Retinal pigment epithelial cell (primary cell): Measurements from ENCODE around the gene E2F2.
A peak's percentile ranks its signal among the peaks of the same experiment; 100 is the strongest.
"Not testable (repeated sequence)": the region's sequence is repeated elsewhere in the genome, so short reads cannot be mapped to it uniquely, and the experiment has no call there.

Source experiments
- DNase-seq: peaks from one replicate; pipeline ENCODE4 v3.0.0-alpha.2; 2010; ENCODE audit warnings: low read depth
- H3K4me3 ChIP-seq: 2 replicates; pipeline ENCODE4 v1.5.1; 2011; ENCODE audit warnings: mild to moderate bottlenecking, low read length, control low read depth, moderate library complexity
- TF ChIP-seq, protein P1 (sequence below): conservative IDR thresholded peaks from 2 replicates; pipeline ENCODE4 v1.5.1; 2011; ENCODE audit warnings: low read depth, low read length, control low read depth, inconsistent platforms

The E2F2 gene

DNA sequence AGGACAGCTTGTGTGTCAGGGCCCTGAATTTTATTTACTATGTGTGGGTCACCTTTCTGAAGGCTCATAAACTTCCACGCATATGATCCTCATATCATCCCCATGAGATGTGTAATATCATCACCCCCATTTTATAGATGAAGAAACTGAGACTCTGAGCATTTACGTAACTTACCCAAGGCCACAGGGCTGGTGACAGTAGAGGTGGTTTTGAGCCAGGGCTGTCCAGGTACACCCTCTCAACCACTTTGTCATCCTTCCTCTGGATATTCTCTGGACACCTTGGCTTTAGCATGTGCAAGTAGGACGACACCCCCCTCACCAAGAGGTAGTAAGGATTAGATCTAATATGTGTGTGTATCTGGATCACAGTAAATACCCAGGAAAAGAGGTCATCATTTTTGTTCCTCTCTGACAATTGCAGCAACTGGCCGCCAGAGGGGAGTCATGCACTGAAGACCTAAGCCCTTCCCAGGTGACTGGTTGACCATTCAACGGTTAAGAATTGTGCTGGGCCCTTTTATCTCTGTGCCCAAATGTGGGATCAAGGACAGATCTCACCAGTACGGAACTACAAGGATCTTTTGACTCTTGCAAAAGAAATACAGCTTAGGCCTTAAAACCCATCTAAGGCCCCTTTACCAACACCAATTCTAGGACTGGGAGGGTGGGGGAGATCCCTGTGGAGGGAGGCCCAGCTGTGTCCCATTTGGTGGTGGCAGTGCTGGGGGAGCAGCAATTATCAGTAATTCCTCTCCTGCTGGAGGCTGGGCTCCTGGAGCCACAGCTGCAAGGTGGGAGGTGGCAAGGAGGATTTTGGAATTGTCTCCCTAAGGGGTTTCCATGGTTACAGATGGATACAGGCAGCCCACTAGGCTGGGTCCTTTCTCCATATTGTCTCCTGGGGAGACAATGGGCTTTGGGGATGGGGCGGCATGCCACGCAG lies 13.7 kb upstream of the E2F2 start:
- TF ChIP-seq, protein P1, sequence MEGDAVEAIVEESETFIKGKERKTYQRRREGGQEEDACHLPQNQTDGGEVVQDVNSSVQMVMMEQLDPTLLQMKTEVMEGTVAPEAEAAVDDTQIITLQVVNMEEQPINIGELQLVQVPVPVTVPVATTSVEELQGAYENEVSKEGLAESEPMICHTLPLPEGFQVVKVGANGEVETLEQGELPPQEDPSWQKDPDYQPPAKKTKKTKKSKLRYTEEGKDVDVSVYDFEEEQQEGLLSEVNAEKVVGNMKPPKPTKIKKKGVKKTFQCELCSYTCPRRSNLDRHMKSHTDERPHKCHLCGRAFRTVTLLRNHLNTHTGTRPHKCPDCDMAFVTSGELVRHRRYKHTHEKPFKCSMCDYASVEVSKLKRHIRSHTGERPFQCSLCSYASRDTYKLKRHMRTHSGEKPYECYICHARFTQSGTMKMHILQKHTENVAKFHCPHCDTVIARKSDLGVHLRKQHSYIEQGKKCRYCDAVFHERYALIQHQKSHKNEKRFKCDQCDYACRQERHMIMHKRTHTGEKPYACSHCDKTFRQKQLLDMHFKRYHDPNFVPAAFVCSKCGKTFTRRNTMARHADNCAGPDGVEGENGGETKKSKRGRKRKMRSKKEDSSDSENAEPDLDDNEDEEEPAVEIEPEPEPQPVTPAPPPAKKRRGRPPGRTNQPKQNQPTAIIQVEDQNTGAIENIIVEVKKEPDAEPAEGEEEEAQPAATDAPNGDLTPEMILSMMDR = peak; percentile 89
- no peak for DNase-seq
- no peak overlapping the region for H3K4me3 ChIP-seq

DNA sequence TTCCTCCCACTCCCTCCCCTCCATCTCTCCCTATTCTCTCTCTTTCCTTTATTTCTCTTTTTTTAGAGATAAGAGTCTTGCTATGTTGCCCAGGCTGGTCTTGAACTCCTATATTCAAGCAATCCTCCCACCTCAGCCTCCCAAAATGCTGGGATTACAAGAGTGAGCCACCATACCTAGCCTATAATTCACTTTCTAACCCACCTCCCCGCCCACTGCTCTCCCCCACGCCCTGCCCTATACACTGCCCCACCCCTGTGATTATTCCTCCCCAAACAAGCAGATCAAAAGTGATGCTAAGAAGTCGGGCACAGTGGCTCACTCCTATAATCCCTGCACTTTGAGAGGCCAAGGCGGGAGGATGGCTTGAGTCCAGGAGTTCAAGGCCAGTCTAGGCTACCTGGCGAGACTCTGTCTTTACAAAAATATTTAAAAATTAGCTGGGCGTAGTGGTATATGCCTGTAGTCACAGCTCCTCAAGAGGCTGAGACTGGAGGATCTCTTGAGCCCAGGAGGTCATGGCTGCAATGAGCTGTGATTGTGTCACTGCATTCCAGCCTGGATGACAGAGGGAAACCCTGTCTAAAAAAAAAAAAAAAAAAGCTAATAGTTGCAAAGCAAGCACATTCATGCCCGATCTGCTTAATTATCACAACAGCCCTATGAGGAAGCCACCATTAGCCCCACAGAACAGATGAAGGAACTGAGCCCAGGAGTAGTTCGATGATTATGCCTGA lies 12.8 kb upstream of the E2F2 start:
- TF ChIP-seq, protein P1 = no peak
- H3K4me3 ChIP-seq = no peak overlapping the region
- DNase-seq = no peak

DNA sequence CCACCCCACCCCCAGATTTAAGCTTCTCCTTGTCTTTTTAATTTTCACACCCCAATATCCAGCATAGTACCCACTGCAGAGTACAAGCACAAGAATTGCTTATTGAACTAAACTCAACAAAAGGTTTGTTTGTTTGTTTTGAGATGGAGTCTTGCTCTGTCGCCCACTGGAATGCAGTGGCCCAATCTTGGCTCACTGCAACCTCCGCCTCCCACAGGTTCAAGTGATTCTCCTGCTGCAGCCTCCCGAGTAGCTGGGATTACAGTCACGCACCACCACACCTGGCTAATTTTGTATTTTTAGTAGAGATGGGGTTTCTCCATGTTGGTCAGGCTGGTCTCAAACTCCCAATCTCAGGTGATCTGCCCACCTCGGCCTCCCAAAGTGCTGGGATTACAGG lies 11.9 kb upstream of the E2F2 start:
- H3K4me3 ChIP-seq, DNase-seq: not testable (repeated sequence)

DNA sequence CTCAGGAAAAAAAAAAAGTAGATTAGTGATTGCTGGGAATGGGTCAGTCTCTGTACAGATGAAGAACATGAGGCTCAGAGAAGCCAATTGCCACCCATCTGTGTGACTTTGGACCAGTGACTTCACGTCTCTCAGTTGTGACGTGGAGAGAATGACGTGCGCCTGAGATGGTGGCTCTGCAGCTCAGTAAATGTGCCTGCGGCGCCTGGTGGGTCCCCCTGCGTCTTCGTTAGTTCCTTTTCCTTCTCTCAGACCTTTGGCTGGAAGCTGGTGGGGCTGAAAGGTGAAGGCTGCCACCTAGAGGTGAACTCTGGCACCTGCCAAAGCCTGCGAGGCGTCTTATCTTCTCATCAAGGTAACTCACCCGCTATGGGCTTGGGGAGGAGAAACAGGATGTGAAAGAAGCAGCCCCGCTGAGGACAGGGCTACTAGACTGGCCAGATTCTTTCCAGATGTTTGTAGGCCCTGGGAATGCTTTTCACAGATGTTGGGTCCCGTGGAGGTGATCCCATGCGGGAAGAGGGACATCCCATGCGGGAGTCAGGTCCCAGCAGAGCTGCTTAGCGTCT lies 8.7 kb upstream of the E2F2 start:
- DNase-seq = peak; percentile 51
- H3K4me3 ChIP-seq = peak overlapping the region; percentile 25
- TF ChIP-seq, protein P1 = peak; percentile 98

DNA sequence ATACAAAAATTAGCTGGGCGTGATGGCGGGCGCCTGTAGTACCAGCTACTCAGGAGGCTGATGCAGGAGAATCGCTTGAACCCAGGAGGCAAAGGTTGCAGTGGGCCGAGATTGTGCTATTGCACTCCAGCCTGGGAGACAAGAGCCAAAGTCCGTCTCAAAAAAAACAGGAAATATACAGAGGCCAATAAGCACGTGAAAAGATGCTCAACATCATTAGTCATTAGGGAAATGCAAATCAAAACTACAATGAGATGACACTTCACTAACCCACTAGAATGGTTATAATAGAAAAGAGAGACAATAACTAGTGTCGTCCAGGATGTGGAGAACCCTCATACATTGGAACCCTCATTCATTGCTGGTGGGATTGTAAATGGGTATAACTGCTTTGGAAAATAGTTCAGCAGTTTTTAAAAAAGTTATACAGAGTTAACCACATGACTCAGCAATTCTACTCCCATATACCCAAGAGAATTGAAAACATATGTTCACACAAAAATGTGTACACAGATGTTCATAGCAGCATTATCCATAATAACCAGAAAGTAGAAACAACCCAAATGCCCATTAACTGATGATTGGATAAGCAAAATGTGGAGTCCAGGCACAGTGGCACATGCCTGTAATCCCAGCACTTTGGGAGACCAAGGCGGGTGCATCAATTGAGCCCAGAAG lies 6.4 kb upstream of the E2F2 start:
- H3K4me3 ChIP-seq = no peak overlapping the region
- DNase-seq = no peak
- TF ChIP-seq, protein P1 = no peak

DNA sequence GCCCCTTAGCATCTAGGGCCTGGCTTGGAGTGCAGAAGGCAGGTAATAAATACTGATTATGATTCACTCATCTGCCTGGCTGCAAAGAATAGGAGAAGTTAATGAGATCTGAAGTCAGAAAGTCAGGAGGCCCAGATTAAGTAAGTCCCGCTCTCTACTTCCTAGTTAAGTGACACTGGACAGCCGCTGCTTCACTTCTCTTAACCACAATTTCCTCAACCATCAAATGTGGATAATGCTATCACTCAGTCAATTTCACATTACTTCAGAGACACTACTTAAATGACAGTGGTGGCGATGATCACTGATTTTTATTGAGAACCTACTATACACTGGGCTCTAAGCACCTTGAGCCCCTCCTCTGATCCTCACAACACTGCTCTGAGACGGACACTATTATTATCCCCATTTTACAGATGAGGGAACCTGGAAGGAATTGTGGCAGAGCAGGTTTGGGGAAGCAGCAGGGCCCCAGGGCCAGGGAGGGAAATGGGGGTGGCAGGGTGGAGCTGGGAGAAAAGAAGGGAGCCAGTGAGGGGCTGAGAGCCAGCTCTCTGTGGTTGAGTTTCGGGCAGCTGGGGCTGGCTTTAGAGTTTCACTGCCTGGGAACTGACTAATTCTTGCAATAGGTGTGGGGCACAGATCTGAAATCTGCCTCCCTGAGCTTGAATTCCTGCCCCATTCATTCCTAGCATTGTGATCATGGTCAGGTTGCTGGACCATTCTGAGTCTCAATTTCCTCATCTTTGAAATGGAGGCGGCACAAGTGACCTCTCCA lies 2.4 kb upstream of the E2F2 start:
- no peak overlapping the region for H3K4me3 ChIP-seq
- TF ChIP-seq, protein P1 = no peak
- no peak for DNase-seq
